HG03378 (cell line): ENCODE results near the gene USP17L18.
"Not testable (repeated sequence)": the region's sequence is repeated elsewhere in the genome, so short reads cannot be mapped to it uniquely, and the experiment has no call there.

Source experiments
- ATAC-seq: cut with Tn5 transposase; IDR thresholded peaks from one replicate; pipeline ENCODE4 v1.9.1; 2021; ENCODE audit warnings: mild to moderate bottlenecking, moderate library complexity; ENCODE audit not compliant: unreplicated experiment

The USP17L18 gene, protein sequence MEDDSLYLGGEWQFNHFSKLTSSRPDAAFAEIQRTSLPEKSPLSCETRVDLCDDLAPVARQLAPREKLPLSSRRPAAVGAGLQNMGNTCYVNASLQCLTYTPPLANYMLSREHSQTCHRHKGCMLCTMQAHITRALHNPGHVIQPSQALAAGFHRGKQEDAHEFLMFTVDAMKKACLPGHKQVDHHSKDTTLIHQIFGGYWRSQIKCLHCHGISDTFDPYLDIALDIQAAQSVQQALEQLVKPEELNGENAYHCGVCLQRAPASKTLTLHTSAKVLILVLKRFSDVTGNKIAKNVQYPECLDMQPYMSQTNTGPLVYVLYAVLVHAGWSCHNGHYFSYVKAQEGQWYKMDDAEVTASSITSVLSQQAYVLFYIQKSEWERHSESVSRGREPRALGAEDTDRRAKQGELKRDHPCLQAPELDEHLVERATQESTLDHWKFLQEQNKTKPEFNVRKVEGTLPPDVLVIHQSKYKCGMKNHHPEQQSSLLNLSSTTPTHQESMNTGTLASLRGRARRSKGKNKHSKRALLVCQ

DNA sequence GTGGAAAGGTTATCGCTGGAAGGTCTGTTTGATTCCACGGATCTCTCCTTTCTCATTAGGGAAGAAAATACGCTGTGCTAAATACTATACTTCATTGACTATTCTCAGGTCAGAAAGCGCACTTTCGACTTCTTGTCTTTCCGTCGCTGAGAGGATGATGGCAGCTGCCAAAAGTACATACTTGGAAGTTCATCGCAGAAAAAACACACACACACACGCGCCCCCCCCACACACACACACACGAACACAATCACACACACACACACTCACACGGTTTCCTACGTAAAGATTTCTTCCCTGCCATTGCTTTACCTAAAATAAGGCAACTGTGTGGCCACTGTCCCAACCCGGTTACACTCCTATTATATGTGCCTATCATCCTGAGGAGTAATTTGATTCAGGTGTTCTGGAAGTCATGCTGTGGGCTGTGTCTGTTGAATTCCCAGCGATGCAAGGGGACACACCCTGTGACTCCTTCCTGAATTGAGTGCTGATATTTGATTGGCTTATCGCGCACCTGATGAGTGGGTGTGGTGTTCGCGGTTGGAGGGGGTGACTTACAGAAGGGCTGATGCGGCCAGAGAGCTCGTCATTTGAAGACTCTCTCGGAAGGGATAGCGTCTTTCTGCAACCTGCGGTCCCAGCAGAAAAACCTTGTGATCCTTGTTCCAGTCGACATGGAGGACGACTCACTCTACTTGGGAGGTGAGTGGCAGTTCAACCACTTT lies at the start of gene USP17L18:
USP17L18 (plus strand) TSS at position 678 of the 728 bp plus-strand sequence; CDS start at position 678, 0 bp downstream.
- not testable (repeated sequence) for ATAC-seq

DNA sequence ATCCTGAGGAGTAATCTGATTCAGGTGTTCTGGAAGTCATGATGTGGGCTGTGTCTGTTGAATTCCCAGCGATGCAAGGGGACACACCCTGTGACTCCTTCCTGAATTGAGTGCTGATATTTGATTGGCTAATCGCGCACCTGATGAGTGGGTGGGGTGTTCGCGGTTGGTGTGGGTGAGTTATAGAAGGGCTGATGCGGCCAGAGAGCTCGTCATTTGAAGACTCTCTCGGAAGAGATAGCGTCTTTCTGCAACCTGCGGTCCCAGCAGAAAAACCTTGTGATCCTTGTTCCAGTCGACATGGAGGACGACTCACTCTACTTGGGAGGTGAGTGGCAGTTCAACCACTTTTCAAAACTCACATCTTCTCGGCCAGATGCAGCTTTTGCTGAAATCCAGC lies 38.1 kb upstream of the USP17L18 start, which contains the start of gene USP17L10:
USP17L10 (plus strand) TSS at position 301 of the 400 bp plus-strand sequence; CDS start at position 301, 0 bp downstream.
- ATAC-seq = not testable (repeated sequence)

DNA sequence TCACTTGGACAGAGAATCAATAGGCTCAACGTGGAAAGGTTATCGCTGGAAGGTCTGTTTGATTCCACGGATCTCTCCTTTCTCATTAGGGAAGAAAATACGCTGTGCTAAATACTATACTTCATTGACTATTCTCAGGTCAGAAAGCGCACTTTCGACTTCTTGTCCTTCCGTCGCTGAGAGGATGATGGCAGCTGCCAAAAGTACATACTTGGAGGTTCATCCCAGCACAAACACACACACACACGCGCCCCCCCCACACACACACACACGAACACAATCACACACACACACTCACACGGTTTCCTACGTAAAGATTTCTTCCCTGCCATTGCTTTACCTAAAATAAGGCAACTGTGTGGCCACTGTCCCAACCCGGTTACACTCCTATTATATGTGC lies 33.7 kb upstream of the USP17L18 start:
- not testable (repeated sequence) for ATAC-seq

DNA sequence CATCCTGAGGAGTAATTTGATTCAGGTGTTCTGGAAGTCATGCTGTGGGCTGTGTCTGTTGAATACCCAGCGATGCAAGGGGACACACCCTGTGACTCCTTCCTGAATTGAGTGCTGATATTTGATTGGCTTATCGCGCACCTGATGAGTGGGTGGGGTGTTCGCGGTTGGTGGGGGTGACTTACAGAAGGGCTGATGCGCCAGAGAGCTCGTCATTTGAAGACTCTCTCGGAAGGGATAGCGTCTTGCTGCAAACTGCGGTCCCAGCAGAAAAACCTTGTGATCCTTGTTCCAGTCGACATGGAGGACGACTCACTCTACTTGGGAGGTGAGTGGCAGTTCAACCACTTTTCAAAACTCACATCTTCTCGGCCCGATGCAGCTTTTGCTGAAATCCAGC lies 33.3 kb upstream of the USP17L18 start, which contains the start of gene USP17L11:
USP17L11 (plus strand) TSS at position 301 of the 400 bp plus-strand sequence; CDS start at position 301, 0 bp downstream.
- ATAC-seq = not testable (repeated sequence)

DNA sequence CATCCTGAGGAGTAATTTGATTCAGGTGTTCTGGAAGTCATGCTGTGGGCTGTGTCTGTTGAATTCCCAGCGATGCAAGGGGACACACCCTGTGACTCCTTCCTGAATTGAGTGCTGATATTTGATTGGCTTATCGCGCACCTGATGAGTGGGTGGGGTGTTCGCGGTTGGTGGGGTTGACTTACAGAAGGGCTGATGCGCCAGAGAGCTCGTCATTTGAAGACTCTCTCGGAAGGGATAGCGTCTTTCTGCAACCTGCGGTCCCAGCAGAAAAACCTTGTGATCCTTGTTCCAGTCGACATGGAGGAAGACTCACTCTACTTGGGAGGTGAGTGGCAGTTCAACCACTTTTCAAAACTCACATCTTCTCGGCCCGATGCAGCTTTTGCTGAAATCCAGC lies 28.6 kb upstream of the USP17L18 start, which contains the start of gene USP17L12:
USP17L12 (plus strand) TSS at position 301 of the 400 bp plus-strand sequence; CDS start at position 301, 0 bp downstream.
- ATAC-seq = not testable (repeated sequence)

DNA sequence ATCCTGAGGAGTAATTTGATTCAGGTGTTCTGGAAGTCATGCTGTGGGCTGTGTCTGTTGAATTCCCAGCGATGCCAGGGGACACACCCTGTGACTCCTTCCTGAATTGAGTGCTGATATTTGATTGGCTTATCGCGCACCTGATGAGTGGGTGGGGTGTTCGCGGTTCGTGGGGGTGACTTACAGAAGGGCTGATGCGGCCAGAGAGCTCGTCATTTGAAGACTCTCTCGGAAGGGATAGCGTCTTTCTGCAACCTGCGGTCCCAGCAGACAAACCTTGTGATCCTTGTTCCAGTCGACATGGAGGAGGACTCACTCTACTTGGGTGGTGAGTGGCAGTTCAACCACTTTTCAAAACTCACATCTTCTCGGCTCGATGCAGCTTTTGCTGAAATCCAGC lies 23.8 kb upstream of the USP17L18 start, which contains the start of gene USP17L13:
USP17L13 (plus strand) TSS at position 301 of the 400 bp plus-strand sequence; CDS start at position 301, 0 bp downstream.
- ATAC-seq = not testable (repeated sequence)

DNA sequence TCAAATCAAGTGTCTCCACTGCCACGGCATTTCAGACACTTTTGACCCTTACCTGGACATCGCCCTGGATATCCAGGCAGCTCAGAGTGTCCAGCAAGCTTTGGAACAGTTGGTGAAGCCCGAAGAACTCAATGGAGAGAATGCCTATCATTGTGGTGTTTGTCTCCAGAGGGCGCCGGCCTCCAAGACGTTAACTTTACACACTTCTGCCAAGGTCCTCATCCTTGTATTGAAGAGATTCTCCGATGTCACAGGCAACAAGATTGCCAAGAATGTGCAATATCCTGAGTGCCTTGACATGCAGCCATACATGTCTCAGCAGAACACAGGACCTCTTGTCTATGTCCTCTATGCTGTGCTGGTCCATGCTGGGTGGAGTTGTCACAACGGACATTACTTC lies 18.2 kb upstream of the USP17L18 start:
- ATAC-seq = not testable (repeated sequence)

DNA sequence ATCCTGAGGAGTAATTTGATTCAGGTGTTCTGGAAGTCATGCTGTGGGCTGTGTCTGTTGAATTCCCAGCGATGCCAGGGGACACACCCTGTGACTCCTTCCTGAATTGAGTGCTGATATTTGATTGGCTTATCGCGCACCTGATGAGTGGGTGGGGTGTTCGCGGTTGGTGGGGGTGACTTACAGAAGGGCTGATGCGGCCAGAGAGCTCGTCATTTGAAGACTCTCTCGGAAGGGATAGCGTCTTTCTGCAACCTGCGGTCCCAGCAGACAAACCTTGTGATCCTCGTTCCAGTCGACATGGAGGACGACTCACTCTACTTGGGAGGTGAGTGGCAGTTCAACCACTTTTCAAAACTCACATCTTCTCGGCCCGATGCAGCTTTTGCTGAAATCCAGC lies 14.3 kb upstream of the USP17L18 start, which contains the start of gene USP17L15:
USP17L15 (plus strand) TSS at position 301 of the 400 bp plus-strand sequence; CDS start at position 301, 0 bp downstream.
- ATAC-seq = not testable (repeated sequence)

DNA sequence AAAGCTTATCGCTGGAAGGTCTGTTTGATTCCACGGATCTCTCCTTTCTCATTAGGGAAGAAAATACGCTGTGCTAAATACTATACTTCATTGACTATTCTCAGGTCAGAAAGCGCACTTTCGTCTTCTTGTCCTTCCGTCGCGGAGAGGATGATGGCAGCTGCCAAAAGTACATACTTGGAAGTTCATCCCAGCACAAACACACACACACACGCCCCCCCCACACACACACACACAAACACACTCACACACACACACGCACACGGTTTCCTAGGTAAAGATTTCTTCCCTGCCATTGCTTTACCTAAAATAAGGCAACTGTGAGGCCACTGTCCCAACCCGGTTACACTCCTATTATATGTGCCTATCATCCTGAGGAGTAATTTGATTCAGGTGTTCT lies 10.0 kb upstream of the USP17L18 start:
- not testable (repeated sequence) for ATAC-seq

DNA sequence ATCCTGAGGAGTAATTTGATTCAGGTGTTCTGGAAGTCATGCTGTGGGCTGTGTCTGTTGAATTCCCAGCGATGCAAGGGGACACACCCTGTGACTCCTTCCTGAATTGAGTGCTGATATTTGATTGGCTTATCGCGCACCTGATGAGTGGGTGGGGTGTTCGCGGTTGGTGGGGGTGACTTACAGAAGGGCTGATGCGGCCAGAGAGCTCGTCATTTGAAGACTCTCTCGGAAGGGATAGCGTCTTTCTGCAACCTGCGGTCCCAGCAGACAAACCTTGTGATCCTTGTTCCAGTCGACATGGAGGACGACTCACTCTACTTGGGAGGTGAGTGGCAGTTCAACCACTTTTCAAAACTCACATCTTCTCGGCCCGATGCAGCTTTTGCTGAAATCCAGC lies 4.9 kb upstream of the USP17L18 start, which contains the start of gene USP17L17:
USP17L17 (plus strand) TSS at position 301 of the 400 bp plus-strand sequence; CDS start at position 301, 0 bp downstream.
- not testable (repeated sequence) for ATAC-seq

DNA sequence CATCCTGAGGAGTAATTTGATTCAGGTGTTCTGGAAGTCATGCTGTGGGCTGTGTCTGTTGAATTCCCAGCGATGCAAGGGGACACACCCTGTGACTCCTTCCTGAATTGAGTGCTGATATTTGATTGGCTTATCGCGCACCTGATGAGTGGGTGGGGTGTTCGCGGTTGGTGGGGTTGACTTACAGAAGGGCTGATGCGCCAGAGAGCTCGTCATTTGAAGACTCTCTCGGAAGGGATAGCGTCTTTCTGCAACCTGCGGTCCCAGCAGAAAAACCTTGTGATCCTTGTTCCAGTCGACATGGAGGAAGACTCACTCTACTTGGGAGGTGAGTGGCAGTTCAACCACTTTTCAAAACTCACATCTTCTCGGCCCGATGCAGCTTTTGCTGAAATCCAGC lies 4.6 kb downstream of the USP17L18 start, which contains the start of gene USP17L19:
USP17L19 (plus strand) TSS at position 301 of the 400 bp plus-strand sequence; CDS start at position 301, 0 bp downstream.
- not testable (repeated sequence) for ATAC-seq

DNA sequence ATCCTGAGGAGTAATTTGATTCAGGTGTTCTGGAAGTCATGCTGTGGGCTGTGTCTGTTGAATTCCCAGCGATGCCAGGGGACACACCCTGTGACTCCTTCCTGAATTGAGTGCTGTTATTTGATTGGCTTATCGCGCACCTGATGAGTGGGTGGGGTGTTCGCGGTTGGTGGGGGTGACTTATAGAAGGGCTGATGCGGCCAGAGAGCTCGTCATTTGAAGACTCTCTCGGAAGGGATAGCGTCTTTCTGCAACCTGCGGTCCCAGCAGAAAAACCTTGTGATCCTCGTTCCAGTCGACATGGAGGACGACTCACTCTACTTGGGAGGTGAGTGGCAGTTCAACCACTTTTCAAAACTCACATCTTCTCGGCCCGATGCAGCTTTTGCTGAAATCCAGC lies 9.4 kb downstream of the USP17L18 start, which contains the start of gene USP17L20:
USP17L20 (plus strand) TSS at position 301 of the 400 bp plus-strand sequence; CDS start at position 301, 0 bp downstream.
- not testable (repeated sequence) for ATAC-seq

DNA sequence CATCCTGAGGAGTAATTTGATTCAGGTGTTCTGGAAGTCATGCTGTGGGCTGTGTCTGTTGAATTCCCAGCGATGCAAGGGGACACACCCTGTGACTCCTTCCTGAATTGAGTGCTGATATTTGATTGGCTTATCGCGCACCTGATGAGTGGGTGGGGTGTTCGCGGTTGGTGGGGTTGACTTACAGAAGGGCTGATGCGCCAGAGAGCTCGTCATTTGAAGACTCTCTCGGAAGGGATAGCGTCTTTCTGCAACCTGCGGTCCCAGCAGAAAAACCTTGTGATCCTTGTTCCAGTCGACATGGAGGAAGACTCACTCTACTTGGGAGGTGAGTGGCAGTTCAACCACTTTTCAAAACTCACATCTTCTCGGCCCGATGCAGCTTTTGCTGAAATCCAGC lies 14.1 kb downstream of the USP17L18 start, which contains the start of gene USP17L21:
USP17L21 (plus strand) TSS at position 301 of the 400 bp plus-strand sequence; CDS start at position 301, 0 bp downstream.
- not testable (repeated sequence) for ATAC-seq

DNA sequence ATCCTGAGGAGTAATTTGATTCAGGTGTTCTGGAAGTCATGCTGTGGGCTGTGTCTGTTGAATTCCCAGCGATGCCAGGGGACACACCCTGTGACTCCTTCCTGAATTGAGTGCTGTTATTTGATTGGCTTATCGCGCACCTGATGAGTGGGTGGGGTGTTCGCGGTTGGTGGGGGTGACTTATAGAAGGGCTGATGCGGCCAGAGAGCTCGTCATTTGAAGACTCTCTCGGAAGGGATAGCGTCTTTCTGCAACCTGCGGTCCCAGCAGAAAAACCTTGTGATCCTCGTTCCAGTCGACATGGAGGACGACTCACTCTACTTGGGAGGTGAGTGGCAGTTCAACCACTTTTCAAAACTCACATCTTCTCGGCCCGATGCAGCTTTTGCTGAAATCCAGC lies 18.9 kb downstream of the USP17L18 start, which contains the start of gene USP17L22:
USP17L22 (plus strand) TSS at position 301 of the 400 bp plus-strand sequence; CDS start at position 301, 0 bp downstream.
- ATAC-seq = not testable (repeated sequence)

DNA sequence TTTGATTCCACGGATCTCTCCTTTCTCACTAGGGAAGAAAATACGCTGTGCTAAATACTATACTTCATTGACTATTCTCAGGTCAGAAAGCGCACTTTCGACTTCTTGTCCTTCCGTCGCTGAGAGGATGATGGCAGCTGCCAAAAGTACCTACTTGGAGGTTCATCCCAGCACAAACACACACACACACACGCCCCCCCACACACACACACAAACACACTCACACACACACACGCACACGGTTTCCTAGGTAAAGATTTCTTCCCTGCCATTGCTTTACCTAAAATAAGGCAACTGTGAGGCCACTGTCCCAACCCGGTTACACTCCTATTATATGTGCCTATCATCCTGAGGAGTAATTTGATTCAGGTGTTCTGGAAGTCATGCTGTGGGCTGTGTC lies 23.3 kb downstream of the USP17L18 start:
- not testable (repeated sequence) for ATAC-seq
